AG10803 (cell line): ENCODE measurements around the gene TTC7B.

Experiments used
- DNase-seq: peaks from one replicate; pipeline ENCODE4 v3.0.0; 2010; ENCODE audit warnings: low read depth
- H3K4me3 ChIP-seq: 2 replicates; pipeline ENCODE4 v1.5.1; 2011; ENCODE audit warnings: mild to moderate bottlenecking, low read length, control low read depth
- CTCF ChIP-seq: conservative IDR thresholded peaks from 2 replicates; pipeline ENCODE4 v1.5.1; 2011; ENCODE audit warnings: mild to moderate bottlenecking, low read length, control low read depth, inconsistent platforms

The TTC7B gene

DNA sequence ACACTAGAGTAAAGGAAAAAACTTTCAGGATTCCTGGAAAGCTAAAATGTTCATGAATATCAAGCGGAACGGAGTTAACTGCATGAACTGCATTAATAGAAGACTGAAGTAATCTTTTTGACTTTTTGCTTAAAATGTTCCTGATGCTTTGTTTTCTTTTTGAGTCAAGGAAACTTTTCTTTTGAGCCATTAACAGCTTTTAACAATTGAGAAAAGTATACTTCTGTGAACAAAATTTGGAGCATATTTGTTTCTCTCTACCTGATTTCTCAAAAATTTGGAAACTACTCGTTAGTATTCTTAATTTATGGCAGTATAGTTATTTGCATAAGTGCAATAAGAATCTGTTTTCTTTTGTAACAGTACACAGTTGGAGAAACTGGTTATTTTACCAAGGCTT is 340.9 kb downstream of the TTC7B start:
- no peak overlapping the region for H3K4me3 ChIP-seq
- TF ChIP-seq CTCF, result no peak
- no peak for DNase-seq
